ENCODE results near the gene SLC7A14.
"Not testable (repeated sequence)": the region's sequence is repeated elsewhere in the genome, so short reads cannot be mapped to it uniquely, and the experiment has no call there.

Gene SLC7A14

GRCh38 chr3:170584585-170585007, 1.3 kb downstream of the SLC7A14 start:
- no peak for TF ChIP-seq CTCF (IDR thresholded peaks at IDR 0.05; ENCODE audit: low read depth, low read length)
- DNase-seq (ENCODE audit: low read depth, low spot score) = peak; percentile 64
- peak overlapping the region; percentile 39 for H3K4me3 ChIP-seq (ENCODE audit: low read depth, low read length)
- in situ Hi-C loops (cut with HindIII; ENCODE audit: low sequenced_read_pairs) = no loop called here

GRCh38 chr3:170579646-170580045, 6.2 kb downstream of the SLC7A14 start:
- no peak for TF ChIP-seq CTCF (IDR thresholded peaks at IDR 0.05; ENCODE audit: low read depth, low read length)
- in situ Hi-C loops (cut with HindIII; ENCODE audit: low sequenced_read_pairs) = no loop called here
- H3K4me3 ChIP-seq (ENCODE audit: low read depth, low read length) = no peak overlapping the region
- DNase-seq (ENCODE audit: low read depth, low spot score) = no peak

GRCh38 chr3:170572665-170573253, 13.1 kb downstream of the SLC7A14 start:
- DNase-seq (ENCODE audit: low read depth, low spot score) = peak; percentile 74
- TF ChIP-seq CTCF (IDR thresholded peaks at IDR 0.05; ENCODE audit: low read depth, low read length) = no peak
- no peak overlapping the region for H3K4me3 ChIP-seq (ENCODE audit: low read depth, low read length)
- in situ Hi-C loops (cut with HindIII; ENCODE audit: low sequenced_read_pairs) = no loop called here

GRCh38 chr3:170567598-170567997, 18.3 kb downstream of the SLC7A14 start:
- in situ Hi-C loops (cut with HindIII; ENCODE audit: low sequenced_read_pairs); DNase-seq (ENCODE audit: low read depth, low spot score); H3K4me3 ChIP-seq (ENCODE audit: low read depth, low read length): not testable (repeated sequence)

- no peak for DNase-seq (ENCODE audit: low read depth, low spot score)
- in situ Hi-C loops (cut with HindIII; ENCODE audit: low sequenced_read_pairs) = no loop called here
- no peak for TF ChIP-seq CTCF (IDR thresholded peaks at IDR 0.05; ENCODE audit: low read depth, low read length)
- no peak overlapping the region for H3K4me3 ChIP-seq (ENCODE audit: low read depth, low read length)
Observed at GRCh38 chr3:170566413-170566812, 19.5 kb downstream of the SLC7A14 start.

- H3K4me3 ChIP-seq (ENCODE audit: low read depth, low read length) = no peak overlapping the region
- DNase-seq (ENCODE audit: low read depth, low spot score) = peak; percentile 78
- in situ Hi-C loops (cut with HindIII; ENCODE audit: low sequenced_read_pairs) = no loop called here
- no peak for TF ChIP-seq CTCF (IDR thresholded peaks at IDR 0.05; ENCODE audit: low read depth, low read length)
Observed at GRCh38 chr3:170565495-170565894, 20.4 kb downstream of the SLC7A14 start.

GRCh38 chr3:170564664-170565063, 21.2 kb downstream of the SLC7A14 start:
- in situ Hi-C loops (cut with HindIII; ENCODE audit: low sequenced_read_pairs) = no loop called here
- H3K4me3 ChIP-seq (ENCODE audit: low read depth, low read length) = no peak overlapping the region
- TF ChIP-seq CTCF (IDR thresholded peaks at IDR 0.05; ENCODE audit: low read depth, low read length) = no peak
- no peak for DNase-seq (ENCODE audit: low read depth, low spot score)

Data from astrocyte of the spinal cord (primary cell).